HEK293 (cell line): ENCODE results near the gene CAPN8.

ENCODE experiments used
- CTCF ChIA-PET: fragments of 350-600 bp; formaldehyde crosslinking; extraction: SDS; loops from one replicate; lab custom pipeline; 2021; ENCODE audit warnings: antibody characterized with exemption; lab: Yijun Ruan, JAX
- POLR2A ChIA-PET: fragments of 300-600 bp; formaldehyde crosslinking; extraction: SDS; loops from one replicate; lab custom pipeline; 2020; ENCODE audit warnings: antibody characterized with exemption, inconsistent platforms; lab: Yijun Ruan, JAX
- H3K27ac ChIP-seq: fragments of 200-500 bp; sonication (Bioruptor generic); 2 replicates; pipeline ENCODE4 v1.5.1; 2014; ENCODE audit warnings: low read depth, low read length, control low read depth, inconsistent platforms; ENCODE audit errors: extremely low read depth
- H3K36me3 ChIP-seq, 2 experiments: fragments of 200-500 bp in 1 of 2; sonication (Bioruptor generic) in 1 of 2; 1 replicate in 1 of 2; 2 replicates in 1 of 2; pipeline ENCODE4 v1.5.1; 2014 to 2017; ENCODE audit warnings: inconsistent platforms in 2 of 2, low read length in 2 of 2; ENCODE audit not compliant: control insufficient read depth in 2 of 2, insufficient read depth in 1 of 2
- H3K4me1 ChIP-seq: fragments of 200-500 bp; sonication (Bioruptor generic); 2 replicates; pipeline ENCODE4 v1.5.1; 2014; ENCODE audit warnings: mild to moderate bottlenecking, low read length, inconsistent platforms; ENCODE audit not compliant: control insufficient read depth, insufficient read depth
- H3K4me3 ChIP-seq: 2 replicates; pipeline ENCODE4 v1.5.1; 2011; ENCODE audit warnings: low read depth, mild to moderate bottlenecking, control low read depth, low read length, moderate library complexity
- H3K9me3 ChIP-seq: fragments of 200-500 bp; sonication (Bioruptor generic); 2 replicates; pipeline ENCODE4 v1.5.1; 2014; ENCODE audit warnings: low read depth, low read length, inconsistent platforms; ENCODE audit not compliant: control insufficient read depth, insufficient read depth
- AEBP2 ChIP-seq: fragments of 450-650 bp; formaldehyde crosslinking; IDR thresholded peaks from 2 replicates; pipeline ENCODE4 v1.5.1; 2016; ENCODE audit warnings: missing biosample characterization, missing genetic modification characterization, borderline replicate concordance
- CTCF ChIP-seq: fragments of 450-650 bp; formaldehyde crosslinking; IDR thresholded peaks from 2 replicates; pipeline ENCODE4 v1.5.1; 2016; ENCODE audit warnings: missing biosample characterization, missing genetic modification characterization
- ELK4 ChIP-seq: IDR thresholded peaks from 2 replicates; pipeline ENCODE4 v1.6.1; 2011; ENCODE audit warnings: mild to moderate bottlenecking, low read depth, low read length, borderline replicate concordance
- GLI2 ChIP-seq: fragments of 450-650 bp; formaldehyde crosslinking; IDR thresholded peaks from 2 replicates; pipeline ENCODE4; 2017; ENCODE audit warnings: missing biosample characterization, missing genetic modification characterization, low read depth, borderline replicate concordance
- KLF1 ChIP-seq: fragments of 450-650 bp; formaldehyde crosslinking; IDR thresholded peaks from 2 replicates; pipeline ENCODE4 v1.5.1; 2016; ENCODE audit warnings: missing biosample characterization, missing genetic modification characterization
- SP2 ChIP-seq: fragments of 450-650 bp; formaldehyde crosslinking; IDR thresholded peaks from 2 replicates; pipeline ENCODE4 v1.5.1; 2016; ENCODE audit warnings: missing biosample characterization, missing genetic modification characterization
- ZNF138 ChIP-seq: fragments of 450-650 bp; formaldehyde crosslinking; IDR thresholded peaks from 2 replicates; pipeline ENCODE4 v1.5.1; 2016; ENCODE audit warnings: missing biosample characterization, missing genetic modification characterization, borderline replicate concordance
- ZNF148 ChIP-seq: fragments of 450-650 bp; formaldehyde crosslinking; IDR thresholded peaks from 2 replicates; pipeline ENCODE4 v1.5.0; 2017; ENCODE audit warnings: missing biosample characterization, missing genetic modification characterization, borderline replicate concordance
- ZNF174 ChIP-seq: fragments of 450-650 bp; formaldehyde crosslinking; IDR thresholded peaks from 2 replicates; pipeline ENCODE4 v1.5.0; 2017; ENCODE audit warnings: missing biosample characterization, mild to moderate bottlenecking, missing genetic modification characterization
- ZNF211 ChIP-seq: fragments of 450-650 bp; formaldehyde crosslinking; IDR thresholded peaks from 2 replicates; pipeline ENCODE4 v1.5.1; 2016; ENCODE audit warnings: low read depth, missing biosample characterization, missing genetic modification characterization
- ZNF214 ChIP-seq: fragments of 450-650 bp; formaldehyde crosslinking; IDR thresholded peaks from 2 replicates; pipeline ENCODE4 v1.5.1; 2017; ENCODE audit warnings: missing biosample characterization, mild to moderate bottlenecking, missing genetic modification characterization, borderline replicate concordance
- ZNF223 ChIP-seq: fragments of 450-650 bp; formaldehyde crosslinking; IDR thresholded peaks from 2 replicates; pipeline ENCODE4 v1.5.1; 2016; ENCODE audit warnings: missing biosample characterization, missing genetic modification characterization
- ZNF37A ChIP-seq: fragments of 450-650 bp; IDR thresholded peaks from 2 replicates; pipeline ENCODE4 v1.5.1; 2018; ENCODE audit warnings: missing biosample characterization, missing genetic modification characterization
- ZNF521 ChIP-seq: fragments of 450-650 bp; formaldehyde crosslinking; IDR thresholded peaks from 2 replicates; pipeline ENCODE4 v1.5.1; 2017; ENCODE audit warnings: missing biosample characterization, mild to moderate bottlenecking, missing genetic modification characterization
- ZNF561 ChIP-seq: fragments of 450-650 bp; IDR thresholded peaks from 2 replicates; pipeline ENCODE4 v1.5.1; 2018; ENCODE audit warnings: missing biosample characterization, missing genetic modification characterization, borderline replicate concordance
- ZNF600 ChIP-seq: fragments of 450-650 bp; formaldehyde crosslinking; IDR thresholded peaks from 2 replicates; pipeline ENCODE4 v1.5.1; 2016; ENCODE audit warnings: missing biosample characterization, missing genetic modification characterization
- ZNF664 ChIP-seq: fragments of 450-650 bp; formaldehyde crosslinking; IDR thresholded peaks from 2 replicates; pipeline ENCODE4 v1.5.1; 2016; ENCODE audit warnings: missing biosample characterization, missing genetic modification characterization
- ZNF692 ChIP-seq: fragments of 450-650 bp; formaldehyde crosslinking; IDR thresholded peaks from 2 replicates; pipeline ENCODE4 v1.5.1; 2016; ENCODE audit warnings: missing biosample characterization, missing genetic modification characterization
- ZNF768 ChIP-seq: fragments of 450-650 bp; formaldehyde crosslinking; IDR thresholded peaks from 2 replicates; pipeline ENCODE4 v1.5.1; 2018; ENCODE audit warnings: missing biosample characterization, mild to moderate bottlenecking, missing genetic modification characterization
- ZNF785 ChIP-seq: fragments of 450-650 bp; formaldehyde crosslinking; IDR thresholded peaks from 2 replicates; pipeline ENCODE4 v1.5.1; 2016; ENCODE audit warnings: missing biosample characterization, missing genetic modification characterization

Gene CAPN8

GRCh38 chr1:223609977-223610376 is 55.5 kb downstream of the CAPN8 start:
- POLR2A ChIA-PET: no interaction called here
- CTCF ChIA-PET: interaction anchor here (0.5 to 7.8 kb wide), 9 partner anchors 19 to 476 kb away, joined by 3 to 96 read pairs (median 5); no protein-coding TSS in a partner anchor
- H3K4me1 ChIP-seq: no peaks in the 10 kb centered on the region
- no peaks in the 10 kb centered on the region for H3K9me3 ChIP-seq
- no peak overlapping the region for H3K27ac ChIP-seq
- no peaks in the 10 kb centered on the region for H3K36me3 ChIP-seq
- TF ChIP-seq ZNF785 (tag by site-specific recombination) (no peak), GLI2 (tag by site-specific recombination) (no peak), AEBP2 (tag by site-specific recombination) (no peak), ZNF768 (tag by site-specific recombination) (no peak), ZNF561 (tag by site-specific recombination) (no peak), ZNF664 (tag by site-specific recombination) (no peak), ZNF600 (tag by site-specific recombination) (no peak), SP2 (no peak), ZNF37A (tag by site-specific recombination) (no peak), ZNF148 (tag by site-specific recombination) (no peak), ZNF692 (no peak), KLF1 (no peak), ZNF214 (tag by site-specific recombination) (no peak), ZNF223 (tag by site-specific recombination) (no peak), ZNF138 (tag by site-specific recombination) (no peak), ZNF174 (tag by site-specific recombination) (no peak), ZNF211 (tag by site-specific recombination) (no peak), ELK4 (no peak), ZNF521 (tag by site-specific recombination) (no peak), CTCF (tag by site-specific recombination) (no peak)
- H3K4me3 ChIP-seq: no peak overlapping the region
